Trophoblast cell (in vitro differentiated cells and primary cell): ENCODE measurements around the gene FOXO6.
A peak's percentile ranks its signal among the peaks of the same experiment; 100 is the strongest.

Experiments used
- DNase-seq, 2 donors: peaks; one replicate each; pipeline ENCODE4 v3.0.0-alpha.2; 2016
- H2AFZ ChIP-seq: 2 replicates; pipeline ENCODE4 v1.6.1; 2013; ENCODE audit warnings: low read length, moderate library complexity, mild to moderate bottlenecking; ENCODE audit not compliant: insufficient read depth, poor library complexity
- H2AK5ac ChIP-seq: 2 replicates; pipeline ENCODE4 v1.6.1; 2013; ENCODE audit warnings: mild to moderate bottlenecking, low read length
- H2BK120ac ChIP-seq: 2 replicates; pipeline ENCODE4 v1.6.1; 2013; ENCODE audit warnings: low read length, mild to moderate bottlenecking, moderate library complexity; ENCODE audit not compliant: insufficient read depth, poor library complexity
- H2BK12ac ChIP-seq: 2 replicates; pipeline ENCODE4 v1.6.1; 2013; ENCODE audit warnings: mild to moderate bottlenecking, low read length, moderate library complexity
- H2BK5ac ChIP-seq: 2 replicates; pipeline ENCODE4 v1.6.1; 2013; ENCODE audit warnings: low read length, low read depth, moderate library complexity, mild to moderate bottlenecking; ENCODE audit not compliant: poor library complexity
- H3K14ac ChIP-seq: 2 replicates; pipeline ENCODE4 v1.6.1; 2013; ENCODE audit warnings: mild to moderate bottlenecking, low read length
- H3K18ac ChIP-seq: 2 replicates; pipeline ENCODE4 v1.6.1; 2013; ENCODE audit warnings: mild to moderate bottlenecking, low read length
- H3K23ac ChIP-seq: 2 replicates; pipeline ENCODE4 v1.6.1; 2013; ENCODE audit warnings: low read length
- H3K27ac ChIP-seq: 2 replicates; pipeline ENCODE4 v1.5.1; 2013; ENCODE audit warnings: low read depth, mild to moderate bottlenecking, inconsistent platforms, low read length, moderate library complexity
- H3K27me3 ChIP-seq: 2 replicates; pipeline ENCODE4 v1.6.1; 2013; ENCODE audit warnings: inconsistent platforms, mild to moderate bottlenecking, low read length, moderate library complexity; ENCODE audit not compliant: insufficient read depth
- H3K36me3 ChIP-seq, 2 experiments: 1 replicate in 1 of 2; 2 replicates in 1 of 2; pipeline ENCODE4 v1.6.1; 2013; ENCODE audit warnings: low read length in 2 of 2, mild to moderate bottlenecking in 2 of 2, moderate library complexity in 1 of 2; ENCODE audit not compliant: insufficient read depth in 2 of 2, control insufficient read depth in 1 of 2
- H3K4ac ChIP-seq: 2 replicates; pipeline ENCODE4 v1.6.1; 2013; ENCODE audit warnings: low read depth, mild to moderate bottlenecking, low read length, moderate library complexity
- H3K4me1 ChIP-seq, 2 experiments: 1 replicate in 1 of 2; 2 replicates in 1 of 2; pipeline ENCODE4 v1.6.1; 2013; ENCODE audit warnings: low read length in 2 of 2, mild to moderate bottlenecking in 2 of 2, moderate library complexity in 1 of 2; ENCODE audit not compliant: insufficient read depth in 2 of 2, control insufficient read depth in 1 of 2
- H3K4me2 ChIP-seq: 2 replicates; pipeline ENCODE4 v1.6.1; 2013; ENCODE audit warnings: inconsistent platforms, mild to moderate bottlenecking, low read length, moderate library complexity
- H3K4me3 ChIP-seq: 2 replicates; pipeline ENCODE4 v1.5.1; 2013; ENCODE audit warnings: mild to moderate bottlenecking, low read depth, low read length, inconsistent platforms
- H3K79me1 ChIP-seq: one replicate; pipeline ENCODE4 v1.6.1; 2013; ENCODE audit warnings: low read length
- H3K79me2 ChIP-seq: 2 replicates; pipeline ENCODE4 v1.6.1; 2013; ENCODE audit warnings: low read length, mild to moderate bottlenecking; ENCODE audit not compliant: control insufficient read depth, insufficient read depth, poor library complexity
- H3K9ac ChIP-seq: 2 replicates; pipeline ENCODE4 v1.6.1; 2013; ENCODE audit warnings: mild to moderate bottlenecking, low read length
- H3K9me3 ChIP-seq: 2 replicates; pipeline ENCODE4 v1.6.1; 2013; ENCODE audit warnings: low read depth, mild to moderate bottlenecking, control low read depth, inconsistent platforms, low read length; ENCODE audit not compliant: insufficient read depth
- H4K12ac ChIP-seq: 2 replicates; pipeline ENCODE4 v1.6.1; 2013; ENCODE audit warnings: low read depth, mild to moderate bottlenecking, low read length, moderate library complexity
- H4K8ac ChIP-seq: 2 replicates; pipeline ENCODE4 v1.6.1; 2013; ENCODE audit warnings: low read depth, mild to moderate bottlenecking, low read length, moderate library complexity
- H4K91ac ChIP-seq: one replicate; pipeline ENCODE4 v1.6.1; 2013; ENCODE audit warnings: low read depth, mild to moderate bottlenecking, low read length, moderate library complexity
- WGBS: extraction: QIAGEN DNeasy Blood & Tissue Kit; methylation state at CpG from one replicate; pipeline ENCODE4 v1.1.7; 2013; ENCODE audit warnings: missing lambda C conversion rate; ENCODE audit not compliant: insufficient read length, insufficient coverage; ENCODE audit errors: extremely low coverage; 5-methylcytosine and 5-hydroxymethylcytosine counted together

The FOXO6 gene

DNA sequence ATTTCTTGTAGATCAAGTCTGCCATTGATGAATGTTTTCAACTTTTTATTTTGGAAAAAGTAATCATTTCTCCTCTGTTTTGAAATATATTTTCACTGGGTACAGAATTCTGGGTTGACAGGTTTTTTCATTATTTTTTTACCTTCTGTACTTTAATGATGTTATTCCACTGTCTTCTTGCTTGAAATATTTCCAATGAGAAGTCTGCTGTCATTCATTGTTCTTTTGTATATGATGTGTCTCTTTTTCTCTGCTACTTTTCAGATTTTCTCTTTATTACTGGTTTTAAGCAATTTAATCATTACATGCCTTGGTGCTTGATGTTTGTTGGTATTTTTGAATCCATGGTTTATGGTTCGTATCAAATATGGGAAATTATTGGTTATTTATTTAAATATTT is 22.4 kb upstream of the FOXO6 start:
- no peak for DNase-seq
- H2BK5ac ChIP-seq, result no peak overlapping the region
- no peak overlapping the region for H3K4ac ChIP-seq
- no peak overlapping the region for H3K14ac ChIP-seq
- no peak overlapping the region for H2BK12ac ChIP-seq
- H3K23ac ChIP-seq, result no peak overlapping the region
- no peak overlapping the region for H3K27ac ChIP-seq
- H3K36me3 ChIP-seq, result no peaks in the 10 kb centered on the region
- no peak overlapping the region for H2AK5ac ChIP-seq
- no peaks in the 10 kb centered on the region for H3K27me3 ChIP-seq
- no peak overlapping the region for H2AFZ ChIP-seq
- H4K8ac ChIP-seq, result no peak overlapping the region
- no peaks in the 10 kb centered on the region for H3K9me3 ChIP-seq
- H3K79me1 ChIP-seq, result peaks cover 5% of the 10 kb centered on the region
- H3K4me3 ChIP-seq, result no peak overlapping the region
- H3K4me2 ChIP-seq, result no peak overlapping the region
- no peaks in the 10 kb centered on the region for H3K79me2 ChIP-seq
- no peak overlapping the region for H4K91ac ChIP-seq
- no peak overlapping the region for H4K12ac ChIP-seq
- peaks cover 3% of the 10 kb centered on the region in 2 experiments for H3K4me1 ChIP-seq
- no peak overlapping the region for H2BK120ac ChIP-seq
- H3K9ac ChIP-seq, result no peak overlapping the region
- WGBS, result no CpG with 5 or more reads among the region's 1 CpG
- no peak overlapping the region for H3K18ac ChIP-seq

DNA sequence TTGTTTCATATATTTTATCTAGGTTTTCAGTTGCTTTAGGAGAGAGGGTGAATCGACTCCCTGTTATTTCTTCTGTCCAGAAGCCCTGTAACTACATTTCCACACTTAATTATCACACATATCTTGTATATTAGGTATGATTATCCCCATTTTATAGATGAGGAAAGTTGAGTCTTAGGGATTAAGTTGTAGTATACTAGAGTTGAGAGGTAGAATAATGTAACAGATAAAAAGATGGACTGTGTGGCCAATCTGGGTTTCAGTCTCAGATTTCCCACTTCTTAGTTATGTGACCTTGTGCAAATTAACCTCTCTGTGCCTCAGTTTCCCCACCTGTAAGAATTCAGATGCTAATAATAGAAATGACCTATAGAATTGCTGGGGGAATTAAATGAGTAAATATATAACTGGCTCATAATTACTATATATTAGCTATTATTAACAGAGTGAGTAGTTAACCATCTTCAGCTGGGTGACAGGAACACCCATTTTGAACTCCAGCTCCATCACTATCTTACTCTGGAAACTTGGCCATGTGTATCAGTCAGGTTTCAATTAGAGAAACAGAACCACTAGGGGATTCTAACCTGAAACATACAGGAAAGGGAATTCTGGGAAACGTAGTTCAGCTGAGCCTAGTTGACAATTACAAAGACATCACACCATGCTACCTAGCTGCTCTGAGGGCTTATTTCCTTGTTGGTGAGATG is 20.4 kb upstream of the FOXO6 start:
- H4K12ac ChIP-seq, result no peak overlapping the region
- H2BK5ac ChIP-seq, result no peak overlapping the region
- H2AK5ac ChIP-seq, result no peak overlapping the region
- no peak overlapping the region for H3K4me3 ChIP-seq
- no peak overlapping the region for H2BK12ac ChIP-seq
- H3K23ac ChIP-seq, result no peak overlapping the region
- no peak overlapping the region for H3K27ac ChIP-seq
- H3K36me3 ChIP-seq, result no peaks in the 10 kb centered on the region
- no peak overlapping the region for H3K4ac ChIP-seq
- no peak overlapping the region for H4K91ac ChIP-seq
- no peak for DNase-seq
- H4K8ac ChIP-seq, result no peak overlapping the region
- no peaks in the 10 kb centered on the region for H3K79me2 ChIP-seq
- no peaks in the 10 kb centered on the region for H3K27me3 ChIP-seq
- H3K9ac ChIP-seq, result no peak overlapping the region
- H3K9me3 ChIP-seq, result no peaks in the 10 kb centered on the region
- no peak overlapping the region for H2BK120ac ChIP-seq
- no CpG with 5 or more reads among the region's 2 CpGs for WGBS
- no peak overlapping the region for H3K4me2 ChIP-seq
- peaks cover 8% of the 10 kb centered on the region in 2 experiments for H3K4me1 ChIP-seq
- H3K14ac ChIP-seq, result no peak overlapping the region
- H3K18ac ChIP-seq, result no peak overlapping the region
- H2AFZ ChIP-seq, result no peak overlapping the region
- H3K79me1 ChIP-seq, result peaks cover 8% of the 10 kb centered on the region

DNA sequence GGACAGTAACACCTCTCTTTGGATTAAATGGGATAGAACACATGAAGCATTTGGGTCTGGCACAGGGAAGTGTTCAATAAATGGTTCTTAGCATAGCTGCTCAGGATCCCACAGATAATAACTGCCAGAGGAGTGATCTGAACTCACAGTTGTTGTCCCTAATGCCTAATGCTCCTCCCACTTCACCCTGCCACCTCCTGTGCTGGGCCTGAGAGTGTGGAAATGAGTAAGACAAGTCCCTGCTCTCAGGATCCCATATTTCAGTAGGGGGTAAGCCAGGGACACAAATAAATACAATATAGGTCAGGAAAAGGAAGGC is 19.9 kb upstream of the FOXO6 start:
- no peak overlapping the region for H4K91ac ChIP-seq
- H4K12ac ChIP-seq, result no peak overlapping the region
- H2BK120ac ChIP-seq, result no peak overlapping the region
- H3K27me3 ChIP-seq, result no peaks in the 10 kb centered on the region
- H4K8ac ChIP-seq, result no peak overlapping the region
- H2AK5ac ChIP-seq, result no peak overlapping the region
- H3K4me3 ChIP-seq, result no peak overlapping the region
- no peak overlapping the region for H3K14ac ChIP-seq
- H2AFZ ChIP-seq, result no peak overlapping the region
- H3K4ac ChIP-seq, result no peak overlapping the region
- H3K18ac ChIP-seq, result no peak overlapping the region
- no peaks in the 10 kb centered on the region for H3K36me3 ChIP-seq
- H3K4me1 ChIP-seq, result peaks cover 8% of the 10 kb centered on the region in 2 experiments
- no peak overlapping the region for H3K23ac ChIP-seq
- no peaks in the 10 kb centered on the region for H3K9me3 ChIP-seq
- H3K27ac ChIP-seq, result no peak overlapping the region
- H3K4me2 ChIP-seq, result no peak overlapping the region
- H3K79me2 ChIP-seq, result no peaks in the 10 kb centered on the region
- no peak overlapping the region for H3K9ac ChIP-seq
- no peak overlapping the region for H2BK12ac ChIP-seq
- peaks cover 11% of the 10 kb centered on the region for H3K79me1 ChIP-seq
- no peak overlapping the region for H2BK5ac ChIP-seq
- DNase-seq, result no peak

DNA sequence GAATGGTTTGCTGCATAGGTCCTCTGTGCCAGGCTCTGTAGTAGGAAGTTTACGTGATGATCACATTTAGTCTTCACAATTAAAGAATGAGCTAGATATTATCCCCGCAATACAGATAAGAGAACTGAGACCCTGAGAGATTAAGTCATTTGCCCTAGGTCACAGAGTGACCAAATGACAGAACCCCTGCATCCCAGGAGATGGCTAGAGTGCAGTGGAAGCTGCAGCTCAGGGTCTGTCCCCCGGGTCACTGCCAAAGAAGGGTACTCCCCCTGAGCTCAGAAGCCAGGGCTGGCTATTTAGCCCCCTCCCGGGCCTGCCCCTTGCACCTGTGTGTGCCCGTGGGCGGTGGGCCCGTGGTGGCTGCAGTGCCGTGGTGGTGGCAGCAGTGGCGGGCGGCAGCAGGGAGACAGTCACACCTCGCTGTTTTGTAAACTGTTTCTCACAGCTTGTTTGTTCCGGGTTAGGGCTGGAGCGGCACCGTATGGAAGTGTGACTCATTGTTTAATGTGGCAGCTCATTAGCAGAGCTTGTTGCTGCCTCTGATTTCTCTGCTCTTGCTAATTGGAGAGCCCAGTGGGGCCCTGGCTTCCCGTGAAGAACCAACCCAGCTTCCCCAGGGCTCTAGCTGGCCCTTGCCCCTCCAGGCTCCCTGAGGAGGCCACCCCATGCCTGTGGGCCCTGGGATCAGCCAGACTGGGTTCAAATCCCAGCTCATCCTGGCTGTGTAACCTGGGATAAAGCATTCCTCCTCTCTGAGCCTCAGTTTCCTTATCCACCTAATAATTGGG is 19.3 kb upstream of the FOXO6 start:
- H4K8ac ChIP-seq, result peak overlapping the region; percentile 1
- H2BK12ac ChIP-seq, result no peak overlapping the region
- no peak overlapping the region for H3K4me3 ChIP-seq
- no peak overlapping the region for H3K23ac ChIP-seq
- H3K18ac ChIP-seq, result no peak overlapping the region
- no peak overlapping the region for H3K9ac ChIP-seq
- H2AK5ac ChIP-seq, result no peak overlapping the region
- H3K14ac ChIP-seq, result peak overlapping the region; percentile 24
- H3K4me1 ChIP-seq, result peaks cover 8% of the 10 kb centered on the region in 2 experiments
- H3K36me3 ChIP-seq, result no peaks in the 10 kb centered on the region
- H3K79me2 ChIP-seq, result no peaks in the 10 kb centered on the region
- no peak overlapping the region for H3K4ac ChIP-seq
- no peak overlapping the region for H4K91ac ChIP-seq
- no peaks in the 10 kb centered on the region for H3K9me3 ChIP-seq
- H3K27ac ChIP-seq, result no peak overlapping the region
- no peaks in the 10 kb centered on the region for H3K27me3 ChIP-seq
- peak in 1 of 2 donors; percentile 52 for DNase-seq
- no peak overlapping the region for H2AFZ ChIP-seq
- WGBS, result no CpG with 5 or more reads among the region's 15 CpGs
- H2BK5ac ChIP-seq, result no peak overlapping the region
- H3K79me1 ChIP-seq, result peaks cover 11% of the 10 kb centered on the region
- H2BK120ac ChIP-seq, result peak overlapping the region; percentile 55
- no peak overlapping the region for H4K12ac ChIP-seq
- H3K4me2 ChIP-seq, result no peak overlapping the region
